Type B pancreatic cell (in vitro differentiated cells): ENCODE data around the gene TENM4. TPM values are rescaled to one million over a fixed set of nuclear protein-coding genes. Genes with fewer than 3 reads are reported as not detected.

Experiments used
- DNase-seq: peaks from one replicate; pipeline ENCODE4 v3.0.0; 2021; ENCODE audit warnings: mixed read lengths; ENCODE audit not compliant: unreplicated experiment; ENCODE audit errors: extremely low spot score
- H3K27ac Mint-ChIP-seq: 2 replicates; pipeline ENCODE4 v1.8.0; 2021; ENCODE audit warnings: mild to moderate bottlenecking, mixed read lengths
- H3K27me3 Mint-ChIP-seq: 2 replicates; pipeline ENCODE4 v1.8.0; 2021; ENCODE audit warnings: mixed read lengths
- H3K36me3 Mint-ChIP-seq: 2 replicates; pipeline ENCODE4 v1.8.0; 2021; ENCODE audit warnings: mixed read lengths
- H3K4me1 Mint-ChIP-seq: one replicate; pipeline ENCODE4 v1.8.0; 2021; ENCODE audit warnings: mixed read lengths; ENCODE audit not compliant: unreplicated experiment
- H3K4me3 Mint-ChIP-seq: 2 replicates; pipeline ENCODE4 v1.8.0; 2021; ENCODE audit warnings: mild to moderate bottlenecking, mixed read lengths
- H3K9me3 Mint-ChIP-seq: 2 replicates; pipeline ENCODE4 v1.8.0; 2021; ENCODE audit warnings: mixed read lengths
- total RNA-seq: library from RNA; stranded (reverse); gene quantifications from 2 replicates; pipeline ENCODE4 v1.2.1, GENCODE V29; 2021; ENCODE audit warnings: low replicate concordance
- TF ChIP-seq, protein P1 (sequence below): fragments of 200-600 bp; sonication (generic); conservative IDR thresholded peaks from 2 replicates; pipeline ENCODE4 v1.5.0; 2021; ENCODE audit warnings: antibody characterized with exemption, mild to moderate bottlenecking

Gene TENM4
- total RNA-seq, 1 donor from 2014 or later = 156 TPM

DNA sequence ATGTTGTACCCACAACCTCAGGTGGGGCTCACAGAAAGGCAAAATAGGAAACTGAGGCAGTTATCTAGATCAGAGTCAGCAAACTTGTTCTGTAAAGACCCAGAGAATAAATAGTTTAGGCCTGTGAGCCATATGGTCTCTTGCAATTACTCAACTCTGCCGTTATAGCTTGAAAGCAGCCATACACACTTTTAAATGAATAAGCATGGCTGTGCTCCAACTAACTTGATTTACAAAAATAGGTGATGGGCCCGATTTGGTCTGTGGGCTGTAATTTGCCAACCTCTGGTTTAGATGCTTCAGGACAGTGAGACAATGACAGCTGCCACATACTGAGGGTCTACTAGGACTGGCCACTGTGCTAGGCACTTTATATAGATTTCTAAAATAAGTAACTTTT is 667.3 kb downstream of the TENM4 start:
- no peaks in the 10 kb centered on the region for H3K4me1 Mint-ChIP-seq

DNA sequence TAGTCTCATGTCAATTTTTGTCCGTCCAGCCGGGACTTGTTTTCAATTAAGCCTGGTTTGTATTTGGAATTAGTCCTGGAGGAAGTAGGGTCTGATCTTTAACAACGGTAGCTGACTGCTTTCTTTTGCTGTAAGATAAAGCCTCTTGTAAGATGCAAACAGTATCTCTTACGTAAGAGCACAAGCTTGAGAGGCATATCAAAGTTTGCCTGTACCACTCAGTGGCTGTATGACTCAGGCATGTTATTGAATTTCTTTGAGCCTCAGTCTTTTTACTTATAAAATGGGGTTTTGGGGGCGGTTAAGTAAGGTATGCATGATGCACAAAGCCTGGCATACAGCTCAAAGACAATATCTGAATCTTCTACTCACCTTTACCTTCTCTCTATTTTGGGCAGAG is 667.8 kb downstream of the TENM4 start:
- Mint-ChIP-seq H3K27me3 (no peaks in the 10 kb centered on the region), H3K36me3 (peaks cover 22% of the 10 kb centered on the region), H3K4me3 (no peak overlapping the region), H3K4me1 (no peaks in the 10 kb centered on the region), H3K9me3 (no peaks in the 10 kb centered on the region), H3K27ac (no peak overlapping the region)
- no peak for DNase-seq
- TF ChIP-seq, protein P1, sequence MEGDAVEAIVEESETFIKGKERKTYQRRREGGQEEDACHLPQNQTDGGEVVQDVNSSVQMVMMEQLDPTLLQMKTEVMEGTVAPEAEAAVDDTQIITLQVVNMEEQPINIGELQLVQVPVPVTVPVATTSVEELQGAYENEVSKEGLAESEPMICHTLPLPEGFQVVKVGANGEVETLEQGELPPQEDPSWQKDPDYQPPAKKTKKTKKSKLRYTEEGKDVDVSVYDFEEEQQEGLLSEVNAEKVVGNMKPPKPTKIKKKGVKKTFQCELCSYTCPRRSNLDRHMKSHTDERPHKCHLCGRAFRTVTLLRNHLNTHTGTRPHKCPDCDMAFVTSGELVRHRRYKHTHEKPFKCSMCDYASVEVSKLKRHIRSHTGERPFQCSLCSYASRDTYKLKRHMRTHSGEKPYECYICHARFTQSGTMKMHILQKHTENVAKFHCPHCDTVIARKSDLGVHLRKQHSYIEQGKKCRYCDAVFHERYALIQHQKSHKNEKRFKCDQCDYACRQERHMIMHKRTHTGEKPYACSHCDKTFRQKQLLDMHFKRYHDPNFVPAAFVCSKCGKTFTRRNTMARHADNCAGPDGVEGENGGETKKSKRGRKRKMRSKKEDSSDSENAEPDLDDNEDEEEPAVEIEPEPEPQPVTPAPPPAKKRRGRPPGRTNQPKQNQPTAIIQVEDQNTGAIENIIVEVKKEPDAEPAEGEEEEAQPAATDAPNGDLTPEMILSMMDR = no peak

More for the DNA sequence above, 667.3 kb downstream of the TENM4 start:
- TF ChIP-seq, protein P1 = no peak
- H3K4me3 Mint-ChIP-seq = no peak overlapping the region
- no peaks in the 10 kb centered on the region for H3K9me3 Mint-ChIP-seq
- H3K27ac Mint-ChIP-seq = no peak overlapping the region
- peaks cover 25% of the 10 kb centered on the region for H3K36me3 Mint-ChIP-seq
- H3K27me3 Mint-ChIP-seq = no peaks in the 10 kb centered on the region
- DNase-seq = no peak

DNA sequence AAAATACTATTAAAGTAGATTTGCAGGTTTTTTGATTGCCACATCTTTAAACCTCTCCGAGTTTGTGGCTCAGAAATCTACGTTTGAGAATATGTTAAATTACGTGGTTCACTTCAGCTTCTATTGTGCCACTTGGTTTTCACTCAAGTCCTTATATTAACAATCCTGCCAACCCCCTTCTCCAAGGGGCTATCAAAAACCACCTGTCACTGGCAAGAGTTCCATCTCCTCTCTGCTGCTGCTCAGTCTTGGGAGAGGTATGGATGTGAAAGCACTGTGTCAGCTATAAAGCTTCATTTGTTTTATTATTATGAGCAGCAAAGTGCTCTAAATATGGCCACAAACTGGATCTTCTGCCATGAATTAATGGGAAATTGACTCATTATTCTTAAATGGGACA is 668.6 kb downstream of the TENM4 start:
- H3K9me3 Mint-ChIP-seq = no peaks in the 10 kb centered on the region
- peaks cover 29% of the 10 kb centered on the region for H3K36me3 Mint-ChIP-seq
- TF ChIP-seq, protein P1 = no peak
- no peaks in the 10 kb centered on the region for H3K27me3 Mint-ChIP-seq
- H3K4me3 Mint-ChIP-seq = no peak overlapping the region
- no peak for DNase-seq
- no peaks in the 10 kb centered on the region for H3K4me1 Mint-ChIP-seq
- no peak overlapping the region for H3K27ac Mint-ChIP-seq

DNA sequence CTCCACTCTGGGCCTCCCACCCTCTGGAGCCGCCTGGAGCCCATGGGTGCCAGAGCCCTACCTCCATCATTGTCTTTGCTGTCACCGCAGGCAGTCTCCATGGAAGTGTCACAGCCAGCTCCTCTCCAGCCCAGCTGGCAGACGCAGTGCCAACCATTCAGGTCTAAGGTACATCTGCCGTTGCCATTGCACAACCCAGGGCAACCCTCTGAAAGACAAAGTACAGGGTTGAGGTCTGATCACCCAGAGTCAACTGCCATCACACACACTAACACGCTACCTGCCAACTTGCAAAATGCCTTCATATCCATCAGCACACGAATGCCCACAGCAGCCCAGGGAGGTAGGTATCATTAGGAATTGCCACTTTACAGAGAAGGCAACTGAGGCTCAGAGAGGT is 669.9 kb downstream of the TENM4 start:
- no peak for DNase-seq
- Mint-ChIP-seq H3K4me1 (no peaks in the 10 kb centered on the region), H3K9me3 (no peaks in the 10 kb centered on the region), H3K36me3 (peaks cover 30% of the 10 kb centered on the region), H3K27ac (no peak overlapping the region), H3K27me3 (no peaks in the 10 kb centered on the region), H3K4me3 (no peak overlapping the region)
- TF ChIP-seq, protein P1 = no peak

DNA sequence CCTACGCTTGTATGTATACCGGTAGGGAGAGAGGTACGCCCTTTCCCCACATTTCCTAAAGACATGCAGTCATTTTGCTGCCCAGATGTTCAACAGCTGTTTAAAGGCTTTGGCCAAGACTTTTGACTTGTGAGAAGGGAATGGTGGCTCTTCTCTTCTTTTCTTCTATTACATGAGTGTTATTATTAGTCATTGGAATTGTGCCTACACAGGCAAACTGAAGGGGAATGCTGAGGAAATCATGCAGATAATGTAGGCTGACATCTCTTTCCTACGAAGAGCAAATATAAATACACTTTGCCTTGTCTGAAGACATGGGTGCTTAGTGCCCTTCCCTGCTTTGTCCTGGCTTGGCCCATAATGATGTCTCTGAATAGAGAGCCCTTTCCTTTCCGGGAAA is 671.9 kb downstream of the TENM4 start:
- no peaks in the 10 kb centered on the region for H3K4me1 Mint-ChIP-seq
- H3K27me3 Mint-ChIP-seq = no peaks in the 10 kb centered on the region
- TF ChIP-seq, protein P1 = no peak
- no peaks in the 10 kb centered on the region for H3K9me3 Mint-ChIP-seq
- H3K27ac Mint-ChIP-seq = no peak overlapping the region
- DNase-seq = no peak
- H3K36me3 Mint-ChIP-seq = peaks cover 42% of the 10 kb centered on the region
- no peak overlapping the region for H3K4me3 Mint-ChIP-seq

DNA sequence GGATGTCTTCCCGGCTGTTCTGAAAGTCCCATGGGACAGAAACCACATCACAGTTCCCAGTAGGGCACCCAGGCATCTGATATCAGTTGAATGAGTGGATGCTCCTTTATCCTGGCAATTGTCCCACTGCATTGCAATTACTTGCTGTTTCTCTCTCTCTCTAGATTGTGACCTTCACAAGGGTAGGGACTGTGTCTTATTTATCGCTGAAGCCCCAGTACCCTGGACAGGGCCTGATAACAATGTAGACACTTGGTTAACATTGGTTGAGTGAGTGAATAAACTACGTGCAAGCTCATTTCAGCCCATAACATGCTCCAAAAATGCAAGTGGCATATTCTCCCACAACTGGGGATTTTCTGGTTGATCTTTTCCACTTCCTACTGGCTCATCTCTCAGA is 672.5 kb downstream of the TENM4 start:
- H3K9me3 Mint-ChIP-seq = no peaks in the 10 kb centered on the region
- TF ChIP-seq, protein P1 = no peak

More for the DNA sequence above, 672.5 kb downstream of the TENM4 start:
- H3K36me3 Mint-ChIP-seq = peaks cover 42% of the 10 kb centered on the region
- H3K4me1 Mint-ChIP-seq = no peaks in the 10 kb centered on the region
- no peak overlapping the region for H3K4me3 Mint-ChIP-seq
- H3K27me3 Mint-ChIP-seq = no peaks in the 10 kb centered on the region
- no peak for DNase-seq
- H3K27ac Mint-ChIP-seq = no peak overlapping the region
